ENCODE measurements around the gene PTPN14.

Gene PTPN14

GRCh38 chr1:214552174-214552608, 789 bp upstream of the PTPN14 start:
- no peak for DNase-seq (ENCODE audit: low read depth)
- peak overlapping the region; percentile 66 for H3K4me3 ChIP-seq (ENCODE audit: low read depth, low read length)
- no peak for TF ChIP-seq CTCF (IDR thresholded peaks at IDR 0.05; ENCODE audit: insufficient read depth, low read depth, low read length, missing control alignments)

DNA sequence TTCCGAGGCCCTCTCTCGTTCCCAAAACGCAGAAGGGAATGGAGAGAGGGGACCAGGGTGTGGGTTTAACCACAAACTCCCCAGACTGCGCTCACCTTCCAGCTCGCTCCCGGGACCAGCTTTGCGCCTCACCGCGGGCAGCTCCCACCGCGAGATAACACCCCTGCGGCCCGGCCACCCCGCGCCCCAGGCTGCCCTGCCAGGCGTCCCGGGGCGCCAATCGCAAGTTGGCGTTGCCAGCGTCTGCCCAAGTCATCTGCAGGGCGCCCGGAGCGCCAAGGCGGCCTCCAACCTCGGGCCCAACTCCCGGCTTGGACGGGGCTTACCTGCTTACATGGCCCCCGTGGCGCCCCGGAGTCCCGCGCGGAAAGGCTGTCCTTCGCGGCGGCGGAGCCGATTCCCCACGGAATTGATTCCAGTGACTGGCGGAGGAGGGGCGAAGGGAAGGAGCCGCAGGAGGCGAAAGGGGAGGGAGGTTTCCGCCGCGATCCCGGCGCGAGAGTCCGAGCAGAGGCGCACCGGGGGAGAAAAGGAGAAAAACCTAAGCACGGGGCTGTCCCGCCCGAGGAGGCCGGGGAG, 456 bp downstream of the PTPN14 start:
- peak overlapping the region; percentile 66 for H3K4me3 ChIP-seq (ENCODE audit: low read depth, low read length)
- no peak for DNase-seq (ENCODE audit: low read depth)
- no peak for TF ChIP-seq CTCF (IDR thresholded peaks at IDR 0.05; ENCODE audit: insufficient read depth, low read depth, low read length, missing control alignments)

- DNase-seq (ENCODE audit: low read depth), result no peak
- H3K4me3 ChIP-seq (ENCODE audit: low read depth, low read length), result no peak overlapping the region
- TF ChIP-seq CTCF (IDR thresholded peaks at IDR 0.05; ENCODE audit: insufficient read depth, low read depth, low read length, missing control alignments), result no peak
Measured at GRCh38 chr1:214550013-214550856, 1.2 kb downstream of the PTPN14 start.

- H3K4me3 ChIP-seq (ENCODE audit: low read depth, low read length), result no peak overlapping the region
- no peak for TF ChIP-seq CTCF (IDR thresholded peaks at IDR 0.05; ENCODE audit: insufficient read depth, low read depth, low read length, missing control alignments)
- DNase-seq (ENCODE audit: low read depth), result no peak
Measured at GRCh38 chr1:214549604-214550003, 1.8 kb downstream of the PTPN14 start.

DNA sequence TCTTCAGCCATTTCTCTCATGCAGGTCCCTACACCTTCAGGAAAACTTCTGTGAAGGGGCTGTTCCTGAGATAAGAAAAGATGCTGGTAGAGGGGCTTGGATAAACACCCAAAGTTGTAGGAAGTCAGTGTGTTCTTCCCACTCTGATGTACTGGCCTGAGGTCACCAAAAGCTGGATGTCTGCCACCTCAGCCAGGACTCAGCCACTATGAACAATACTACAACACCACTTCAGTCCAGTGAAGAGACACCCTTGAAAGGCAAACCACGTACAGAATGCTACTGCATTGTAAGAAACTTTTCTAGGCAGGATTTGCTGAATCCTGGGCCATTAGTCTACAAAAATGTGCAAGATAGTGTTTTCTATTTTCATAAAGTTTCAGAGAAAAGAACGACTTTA, 2.4 kb downstream of the PTPN14 start:
- no peak for DNase-seq (ENCODE audit: low read depth)
- no peak overlapping the region for H3K4me3 ChIP-seq (ENCODE audit: low read depth, low read length)
- no peak for TF ChIP-seq CTCF (IDR thresholded peaks at IDR 0.05; ENCODE audit: insufficient read depth, low read depth, low read length, missing control alignments)

DNA sequence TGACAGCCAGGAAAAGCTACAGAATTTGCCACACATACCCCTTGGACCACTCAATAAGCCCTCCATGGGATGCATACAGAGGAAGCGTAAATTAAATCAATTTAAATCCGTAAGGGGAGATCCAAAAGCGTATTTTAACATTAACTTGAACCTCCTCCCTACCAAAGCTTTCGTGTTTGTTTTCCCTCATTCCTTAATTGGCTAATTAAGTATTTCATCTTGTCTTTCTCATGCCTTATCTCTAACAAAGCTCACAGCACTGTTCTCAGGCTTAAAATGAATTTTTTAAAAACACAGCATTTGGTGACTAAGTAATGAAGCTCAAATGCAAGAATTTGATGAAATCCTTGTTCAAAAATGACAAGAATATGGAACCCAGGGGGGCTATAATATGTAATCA, 3.1 kb downstream of the PTPN14 start:
- DNase-seq (ENCODE audit: low read depth), result no peak
- TF ChIP-seq CTCF (IDR thresholded peaks at IDR 0.05; ENCODE audit: insufficient read depth, low read depth, low read length, missing control alignments), result no peak
- no peak overlapping the region for H3K4me3 ChIP-seq (ENCODE audit: low read depth, low read length)
